Measurements from ENCODE around the gene ATP13A4. TPM values are rescaled to one million over a fixed set of nuclear protein-coding genes. Genes with fewer than 3 reads are reported as not detected.

ATP13A4 gene
- total RNA-seq, 4 donors from 2014 or later = 0.77 to 5.9 (median 0.88) TPM; not detected in 1

- Histone ChIP-seq H3K27me3 (no peaks in the 10 kb centered on the region), H3K27ac (no peak within 1 kb of the TSS), H3K4me1 (no peaks in the 10 kb centered on the region), H3K4me3 (no peak within 1 kb of the TSS), H3K36me3 (no peaks in the 10 kb centered on the region), H3K9me3 (no peaks in the 10 kb centered on the region)
- TF ChIP-seq POLR2A (IDR thresholded peaks at IDR 0.05) (no peak), CTCF (IDR thresholded peaks at IDR 0.05) (no peak)
- no peak for DNase-seq
- intact Hi-C loops (cut with DNase I; ENCODE audit: low total_unique reads) = no loop called here
Observed at GRCh38 chr3:193378706-193379105, 176.0 kb downstream of the ATP13A4 start, which contains the start of gene ATP13A5. Gene ATP13A5, minus strand, starts transcription at chr3:193378753. Its CDS starts 28 bp downstream, at chr3:193378725.

GRCh38 chr3:193377591-193377990, 177.1 kb downstream of the ATP13A4 start:
- Histone ChIP-seq H3K27ac (no peak overlapping the region), H3K27me3 (no peaks in the 10 kb centered on the region), H3K4me3 (no peak overlapping the region), H3K36me3 (no peaks in the 10 kb centered on the region), H3K9me3 (no peaks in the 10 kb centered on the region), H3K4me1 (no peaks in the 10 kb centered on the region)
- intact Hi-C loops (cut with DNase I; ENCODE audit: low total_unique reads) = no loop called here
- no peak for DNase-seq
- TF ChIP-seq CTCF (IDR thresholded peaks at IDR 0.05) (no peak), POLR2A (IDR thresholded peaks at IDR 0.05) (no peak)

DNA sequence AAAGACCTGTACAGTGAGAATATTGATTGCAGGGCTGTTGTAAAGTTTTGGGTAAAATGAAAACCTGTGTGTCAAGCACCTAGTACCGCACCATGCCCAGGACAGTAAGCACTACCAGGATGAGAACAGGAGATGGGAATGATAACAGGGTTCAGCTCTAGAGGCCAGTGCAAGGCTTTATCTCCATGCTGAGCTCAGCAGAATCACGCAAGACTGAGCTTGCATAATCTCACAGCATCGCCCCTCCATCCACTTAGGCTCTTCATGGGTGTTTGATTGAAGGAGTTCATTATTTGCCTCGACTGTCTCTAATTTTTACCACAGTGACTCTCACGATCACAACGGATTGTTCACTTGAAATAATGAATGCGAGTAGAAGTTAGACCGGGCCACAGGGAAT, 179.1 kb downstream of the ATP13A4 start:
- intact Hi-C loops (cut with DNase I; ENCODE audit: low total_unique reads) = no loop called here
- H3K9me3 ChIP-seq = no peaks in the 10 kb centered on the region
- H3K4me1 ChIP-seq = no peaks in the 10 kb centered on the region
- H3K27ac ChIP-seq = no peak overlapping the region
- DNase-seq = no peak
- H3K27me3 ChIP-seq = no peaks in the 10 kb centered on the region
- H3K4me3 ChIP-seq = no peak overlapping the region
- TF ChIP-seq CTCF (IDR thresholded peaks at IDR 0.05) = no peak
- no peak for TF ChIP-seq POLR2A (IDR thresholded peaks at IDR 0.05)
- H3K36me3 ChIP-seq = no peaks in the 10 kb centered on the region

DNA sequence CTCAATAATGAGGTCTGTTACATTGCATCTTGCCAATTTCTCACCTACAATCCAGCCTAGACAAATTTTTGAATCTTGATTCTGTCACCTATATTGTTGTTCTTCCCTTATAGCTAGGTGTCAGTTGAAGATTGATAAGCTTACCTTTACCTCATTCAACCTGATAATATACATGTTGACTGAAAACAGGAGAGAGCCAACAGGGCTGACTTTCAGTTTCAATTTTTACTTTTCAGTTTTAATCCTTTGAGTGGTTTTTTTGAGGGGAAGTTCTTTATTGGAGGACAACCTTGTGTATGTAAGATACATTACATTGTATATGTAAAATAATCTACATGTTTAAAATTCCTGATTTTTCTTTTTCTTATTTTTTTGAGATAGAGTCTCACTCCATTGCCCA, 181.9 kb downstream of the ATP13A4 start:
- no peaks in the 10 kb centered on the region for H3K4me1 ChIP-seq
- TF ChIP-seq POLR2A (IDR thresholded peaks at IDR 0.05) (no peak), CTCF (IDR thresholded peaks at IDR 0.05) (no peak)
- intact Hi-C loops (cut with DNase I; ENCODE audit: low total_unique reads) = no loop called here
- H3K4me3 ChIP-seq = no peak overlapping the region
- no peak overlapping the region for H3K27ac ChIP-seq
- no peak for DNase-seq
- H3K36me3 ChIP-seq = no peaks in the 10 kb centered on the region
- H3K27me3 ChIP-seq = no peaks in the 10 kb centered on the region
- no peaks in the 10 kb centered on the region for H3K9me3 ChIP-seq

- TF ChIP-seq CTCF (IDR thresholded peaks at IDR 0.05) (no peak), POLR2A (IDR thresholded peaks at IDR 0.05) (no peak)
- H3K4me1 ChIP-seq = no peaks in the 10 kb centered on the region
- intact Hi-C loops (cut with DNase I; ENCODE audit: low total_unique reads) = no loop called here
- no peak for DNase-seq
- H3K36me3 ChIP-seq = no peaks in the 10 kb centered on the region
- H3K27me3 ChIP-seq = no peaks in the 10 kb centered on the region
- no peak overlapping the region for H3K4me3 ChIP-seq
- H3K9me3 ChIP-seq = no peaks in the 10 kb centered on the region
- no peak overlapping the region for H3K27ac ChIP-seq
Observed at GRCh38 chr3:193367868-193368267, 186.8 kb downstream of the ATP13A4 start.

All from uterus (tissue), 4 donors.